Smooth muscle cell of the umbilical artery (primary cell): ENCODE results near the gene OXLD1. TPM values are rescaled to one million over a fixed set of nuclear protein-coding genes. Genes with fewer than 3 reads are reported as not detected.

Experiments
- total RNA-seq: library from RNA; depleted of rRNA; stranded (reverse); fragments of >200 nt; gene quantifications from 2 replicates; pipeline ENCODE4 v1.2.3, GENCODE V29; 2014

Gene OXLD1
- total RNA-seq, result 18.4 and 37.1 TPM in 2 replicates

GRCh38 chr17:81666342-81667191, at the start of gene OXLD1, which contains the start of gene CCDC137:
Gene OXLD1, minus strand, starts transcription at chr17:81666605. Its CDS starts 28 bp downstream, at chr17:81666577.
Gene CCDC137, plus strand, starts transcription at chr17:81666737. Its CDS starts 30 bp downstream, at chr17:81666767.

GRCh38 chr17:81711814-81712467, 45.5 kb upstream of the OXLD1 start, which contains the start of gene SLC25A10:
Gene SLC25A10, plus strand, starts transcription at chr17:81712284. Its CDS starts 143 bp downstream, at chr17:81712427.

GRCh38 chr17:81702934-81703746, 36.7 kb upstream of the OXLD1 start, which contains the start of gene MRPL12:
Gene MRPL12, plus strand, starts transcription at chr17:81703367. Its CDS starts 135 bp downstream, at chr17:81703502.

GRCh38 chr17:81683584-81684441, 17.4 kb upstream of the OXLD1 start, which contains the start of the genes ARL16 and HGS:
Gene ARL16, minus strand, starts transcription at chr17:81683797. Its CDS starts 44 bp downstream, at chr17:81683753.
Gene HGS, plus strand, starts transcription at chr17:81684011. Its CDS starts 56 bp downstream, at chr17:81684067.

GRCh38 chr17:81656118-81656743, 10.2 kb downstream of the OXLD1 start, which contains the start of gene PDE6G:
Gene PDE6G, minus strand, starts transcription at chr17:81656542. Its CDS starts 3,237 bp downstream, at chr17:81653305.

GRCh38 chr17:81636505-81637288, 29.7 kb downstream of the OXLD1 start, which contains the start of the genes NPLOC4 and TSPAN10:
Gene NPLOC4, minus strand, starts transcription at chr17:81637112. Its CDS starts 182 bp downstream, at chr17:81636930.
Gene TSPAN10, plus strand, starts transcription at chr17:81637196. Its CDS starts 5,217 bp downstream, at chr17:81642413.

Other genes starting within 250 kb of the OXLD1 start
- 6,408 and 8,170 TPM in 2 replicates for gene ACTG1, start 153.8 kb downstream of the OXLD1 start, total RNA-seq
- gene FSCN2, start 138.2 kb downstream of the OXLD1 start, total RNA-seq, result 1.2 and 2.7 TPM in 2 replicates
- gene FAAP100, start 114.3 kb downstream of the OXLD1 start, total RNA-seq, result 14.6 and 27.2 TPM in 2 replicates
- gene NPLOC4, start 29.5 kb downstream of the OXLD1 start, total RNA-seq, result 94.1 and 131 TPM in 2 replicates
- gene TSPAN10, start 29.4 kb downstream of the OXLD1 start, total RNA-seq, result 2.1 and 3.6 TPM in 2 replicates
- gene PDE6G, start 10.1 kb downstream of the OXLD1 start, total RNA-seq, result not detected in 2 replicates
- gene CCDC137, start 132 bp upstream of the OXLD1 start, total RNA-seq, result 5.3 and 11.0 TPM in 2 replicates
- 17.8 and 19.4 TPM in 2 replicates for gene ARL16, start 17.2 kb upstream of the OXLD1 start, total RNA-seq
- gene HGS, start 17.4 kb upstream of the OXLD1 start, total RNA-seq, result 73.6 and 138 TPM in 2 replicates
- 4.2 and 7.8 TPM in 2 replicates for gene MRPL12, start 36.8 kb upstream of the OXLD1 start, total RNA-seq
- 8.0 and 10.5 TPM in 2 replicates for gene SLC25A10, start 45.7 kb upstream of the OXLD1 start, total RNA-seq
- not detected in 2 replicates for gene GCGR, start 137.5 kb upstream of the OXLD1 start, total RNA-seq
- gene MCRIP1, start 166.7 kb upstream of the OXLD1 start, total RNA-seq, result 82.5 and 97.7 TPM in 2 replicates
- 0.09 TPM in 1 of 2 replicates, not detected in the other for gene PPP1R27, start 168.4 kb upstream of the OXLD1 start, total RNA-seq
- gene P4HB, start 193.9 kb upstream of the OXLD1 start, total RNA-seq, result 2,852 and 4,180 TPM in 2 replicates
- 120 and 379 TPM in 2 replicates for gene ARHGDIA, start 204.7 kb upstream of the OXLD1 start, total RNA-seq
- 76.3 and 110 TPM in 2 replicates for gene ALYREF, start 225.0 kb upstream of the OXLD1 start, total RNA-seq
- 84.9 and 198 TPM in 2 replicates for gene ANAPC11, start 225.1 kb upstream of the OXLD1 start, total RNA-seq
- gene NPB, start 235.6 kb upstream of the OXLD1 start, total RNA-seq, result 0.51 and 1.5 TPM in 2 replicates
- 50.5 and 52.1 TPM in 2 replicates for gene PCYT2, start 244.8 kb upstream of the OXLD1 start, total RNA-seq